Endometrium (tissue), 2 donors: ENCODE measurements around the gene ZNF784.

Experiments
- FAIRE-seq: peaks from 2 replicates; lab custom pipeline; 2012; peaks lifted over from hg19 to GRCh38; lab: Jason Lieb, UNC
- donor health status: control.
- donor health status: control.

Gene ZNF784

GRCh38 chr19:55643003-55643886 is 18.9 kb upstream of the ZNF784 start, which contains the start of gene ZNF581:
Gene ZNF581 (plus strand): TSS chr19:55643649. CDS start chr19:55644572, 923 bp downstream.
- no peak for FAIRE-seq

GRCh38 chr19:55642153-55643002 is 18.0 kb upstream of the ZNF784 start:
- FAIRE-seq: no peak

GRCh38 chr19:55641426-55642152 is 17.2 kb upstream of the ZNF784 start:
- no peak for FAIRE-seq

GRCh38 chr19:55640577-55641425 is 16.4 kb upstream of the ZNF784 start, which contains the start of gene ZNF580:
Gene ZNF580 (plus strand): TSS chr19:55641002. CDS start chr19:55642509, 1,507 bp downstream.
- FAIRE-seq: no peak

GRCh38 chr19:55640043-55640576 is 15.7 kb upstream of the ZNF784 start:
- no peak for FAIRE-seq

GRCh38 chr19:55638864-55639359 is 14.5 kb upstream of the ZNF784 start:
- no peak for FAIRE-seq

GRCh38 chr19:55637534-55637933 is 13.2 kb upstream of the ZNF784 start:
- FAIRE-seq: no peak

- no peak for FAIRE-seq
These were observed 12.4 kb upstream of the ZNF784 start for GRCh38 chr19:55636723-55637122.

- no peak for FAIRE-seq
These were observed 11.6 kb upstream of the ZNF784 start for GRCh38 chr19:55635856-55636440.

- FAIRE-seq: no peak
These were observed 11.0 kb upstream of the ZNF784 start for GRCh38 chr19:55635334-55635717.

GRCh38 chr19:55633861-55634260 is 9.5 kb upstream of the ZNF784 start:
- FAIRE-seq: no peak

- FAIRE-seq: no peak
These were observed 8.1 kb upstream of the ZNF784 start for GRCh38 chr19:55632463-55632834.

GRCh38 chr19:55626350-55626749 is 2.0 kb upstream of the ZNF784 start:
- no peak for FAIRE-seq

- FAIRE-seq: no peak
These were observed 599 bp upstream of the ZNF784 start for GRCh38 chr19:55625004-55625326.

GRCh38 chr19:55623561-55623960 is 805 bp downstream of the ZNF784 start:
- no peak for FAIRE-seq

GRCh38 chr19:55623130-55623529 is 1.2 kb downstream of the ZNF784 start:
- FAIRE-seq: no peak

GRCh38 chr19:55622242-55622969 is 2.0 kb downstream of the ZNF784 start:
- no peak for FAIRE-seq

- no peak for FAIRE-seq
These were observed 2.6 kb downstream of the ZNF784 start for GRCh38 chr19:55621673-55622231.

- no peak for FAIRE-seq
These were observed 3.1 kb downstream of the ZNF784 start for GRCh38 chr19:55621205-55621672.
